WERI-Rb-1 (cell line): ENCODE results near the gene PRPF4.

Experiments used
- DNase-seq: peaks from one replicate; pipeline ENCODE4 v3.0.0-alpha.2; 2020
- H3K27ac ChIP-seq: fragments of 250-450 bp; sonication (Bioruptor Pico); 2 replicates; pipeline ENCODE4 v1.5.1; 2020; ENCODE audit warnings: mild to moderate bottlenecking, moderate library complexity
- H3K27me3 ChIP-seq: fragments of 250-450 bp; sonication (Bioruptor Pico); 2 replicates; pipeline ENCODE4 v1.5.1; 2021; ENCODE audit warnings: mild to moderate bottlenecking, low read depth, moderate library complexity; ENCODE audit not compliant: insufficient read depth, severe bottlenecking
- H3K36me3 ChIP-seq: fragments of 250-450 bp; sonication (Bioruptor Pico); 2 replicates; pipeline ENCODE4 v1.5.1; 2020; ENCODE audit warnings: mild to moderate bottlenecking, moderate library complexity
- H3K4me3 ChIP-seq: 2 replicates; pipeline ENCODE4 v1.5.1; 2011; ENCODE audit warnings: low read depth, mild to moderate bottlenecking, control low read depth, low read length
- H3K9me3 ChIP-seq: fragments of 250-450 bp; sonication (Bioruptor Pico); 2 replicates; pipeline ENCODE4 v1.5.1; 2021; ENCODE audit warnings: mild to moderate bottlenecking, moderate library complexity; ENCODE audit not compliant: severe bottlenecking
- TF ChIP-seq, protein P1 (sequence below): IDR thresholded peaks from 2 replicates; pipeline ENCODE4 v1.5.1; 2011; ENCODE audit warnings: low read depth, mild to moderate bottlenecking, control low read depth, inconsistent platforms, low read length

PRPF4 gene

DNA sequence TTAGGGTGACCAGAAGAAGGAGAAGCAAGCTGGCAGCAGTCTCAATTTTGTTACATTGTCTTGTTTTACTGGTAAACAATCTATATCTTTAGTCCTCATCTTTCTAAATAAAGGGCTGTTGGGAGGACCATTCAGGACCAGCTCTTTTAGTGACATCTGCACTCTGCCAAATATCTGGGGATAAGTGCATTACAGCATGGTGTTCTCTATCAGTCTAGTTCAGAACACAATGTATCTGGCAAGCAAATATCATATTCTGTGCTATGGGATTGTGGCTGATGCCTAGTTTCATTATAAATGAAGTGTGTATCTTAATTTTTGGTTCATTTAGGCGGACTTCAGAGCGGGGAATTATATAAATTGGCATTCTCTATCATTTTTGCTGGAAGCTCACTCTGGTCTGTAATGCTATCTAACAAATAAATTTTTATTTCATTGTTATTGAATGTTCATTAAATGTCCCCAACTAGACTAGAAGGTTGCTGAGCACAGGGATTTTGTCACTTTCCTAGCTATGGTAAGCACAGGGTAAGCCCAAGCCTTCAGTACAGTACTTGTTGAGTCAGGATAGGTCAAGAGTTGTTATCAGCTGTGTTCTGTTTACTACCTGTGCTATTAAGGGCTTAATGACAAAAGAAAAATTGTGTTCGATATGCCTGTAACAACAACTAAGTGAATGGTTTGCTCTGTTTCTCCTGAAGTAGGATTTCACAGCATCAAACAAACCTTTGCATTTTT is 52.8 kb downstream of the PRPF4 start:
- Histone ChIP-seq H3K27ac (no peak overlapping the region), H3K27me3 (no peaks in the 10 kb centered on the region), H3K4me3 (no peak overlapping the region), H3K36me3 (no peaks in the 10 kb centered on the region), H3K9me3 (no peaks in the 10 kb centered on the region)
- TF ChIP-seq, protein P1, sequence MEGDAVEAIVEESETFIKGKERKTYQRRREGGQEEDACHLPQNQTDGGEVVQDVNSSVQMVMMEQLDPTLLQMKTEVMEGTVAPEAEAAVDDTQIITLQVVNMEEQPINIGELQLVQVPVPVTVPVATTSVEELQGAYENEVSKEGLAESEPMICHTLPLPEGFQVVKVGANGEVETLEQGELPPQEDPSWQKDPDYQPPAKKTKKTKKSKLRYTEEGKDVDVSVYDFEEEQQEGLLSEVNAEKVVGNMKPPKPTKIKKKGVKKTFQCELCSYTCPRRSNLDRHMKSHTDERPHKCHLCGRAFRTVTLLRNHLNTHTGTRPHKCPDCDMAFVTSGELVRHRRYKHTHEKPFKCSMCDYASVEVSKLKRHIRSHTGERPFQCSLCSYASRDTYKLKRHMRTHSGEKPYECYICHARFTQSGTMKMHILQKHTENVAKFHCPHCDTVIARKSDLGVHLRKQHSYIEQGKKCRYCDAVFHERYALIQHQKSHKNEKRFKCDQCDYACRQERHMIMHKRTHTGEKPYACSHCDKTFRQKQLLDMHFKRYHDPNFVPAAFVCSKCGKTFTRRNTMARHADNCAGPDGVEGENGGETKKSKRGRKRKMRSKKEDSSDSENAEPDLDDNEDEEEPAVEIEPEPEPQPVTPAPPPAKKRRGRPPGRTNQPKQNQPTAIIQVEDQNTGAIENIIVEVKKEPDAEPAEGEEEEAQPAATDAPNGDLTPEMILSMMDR: no peak
- DNase-seq: no peak

DNA sequence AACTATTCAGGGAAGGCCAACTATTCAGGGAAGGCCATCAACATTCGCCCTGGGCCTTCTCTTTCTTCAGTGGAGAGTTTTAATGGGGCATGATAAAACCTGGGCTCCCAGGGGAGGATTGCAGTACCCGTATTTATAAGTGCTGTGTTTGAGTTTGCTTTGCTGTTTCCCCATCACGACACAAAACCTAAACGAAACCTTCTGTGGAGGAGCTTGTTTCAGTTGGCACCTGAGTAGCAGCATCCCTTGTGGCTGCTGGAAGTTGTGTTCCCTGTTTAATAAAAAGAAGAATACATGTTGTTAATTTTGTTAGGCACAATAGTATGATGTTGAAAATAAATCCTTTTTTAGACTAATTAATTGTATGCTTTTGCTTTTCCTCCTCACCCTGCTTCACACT is 56.3 kb downstream of the PRPF4 start:
- Histone ChIP-seq H3K9me3 (no peaks in the 10 kb centered on the region), H3K36me3 (no peaks in the 10 kb centered on the region), H3K27me3 (no peaks in the 10 kb centered on the region), H3K4me3 (no peak overlapping the region), H3K27ac (no peak overlapping the region)
- TF ChIP-seq, protein P1: no peak
- no peak for DNase-seq

DNA sequence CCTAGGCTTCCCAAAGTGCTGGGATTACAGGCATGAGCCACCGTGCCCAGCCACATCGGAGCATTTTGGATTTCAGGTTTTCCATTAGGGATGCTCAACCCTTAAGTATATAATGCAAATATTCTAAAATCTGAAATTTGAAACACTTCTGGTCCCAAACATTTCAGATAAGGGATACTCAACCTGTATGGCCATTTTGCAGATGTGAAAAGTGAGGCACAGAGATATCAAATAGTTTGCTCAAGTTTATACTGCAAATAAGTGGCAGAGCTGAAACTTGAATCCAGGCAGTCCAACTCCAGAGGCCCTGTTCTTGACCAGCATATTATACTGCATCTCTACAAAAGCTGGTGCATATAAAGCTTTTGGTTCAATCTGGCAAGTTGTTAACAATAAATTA is 62.3 kb downstream of the PRPF4 start:
- no peaks in the 10 kb centered on the region for H3K36me3 ChIP-seq
- no peak overlapping the region for H3K4me3 ChIP-seq
- H3K27ac ChIP-seq: no peak overlapping the region
- DNase-seq: no peak
- TF ChIP-seq, protein P1: no peak
- H3K27me3 ChIP-seq: no peaks in the 10 kb centered on the region
- no peaks in the 10 kb centered on the region for H3K9me3 ChIP-seq

DNA sequence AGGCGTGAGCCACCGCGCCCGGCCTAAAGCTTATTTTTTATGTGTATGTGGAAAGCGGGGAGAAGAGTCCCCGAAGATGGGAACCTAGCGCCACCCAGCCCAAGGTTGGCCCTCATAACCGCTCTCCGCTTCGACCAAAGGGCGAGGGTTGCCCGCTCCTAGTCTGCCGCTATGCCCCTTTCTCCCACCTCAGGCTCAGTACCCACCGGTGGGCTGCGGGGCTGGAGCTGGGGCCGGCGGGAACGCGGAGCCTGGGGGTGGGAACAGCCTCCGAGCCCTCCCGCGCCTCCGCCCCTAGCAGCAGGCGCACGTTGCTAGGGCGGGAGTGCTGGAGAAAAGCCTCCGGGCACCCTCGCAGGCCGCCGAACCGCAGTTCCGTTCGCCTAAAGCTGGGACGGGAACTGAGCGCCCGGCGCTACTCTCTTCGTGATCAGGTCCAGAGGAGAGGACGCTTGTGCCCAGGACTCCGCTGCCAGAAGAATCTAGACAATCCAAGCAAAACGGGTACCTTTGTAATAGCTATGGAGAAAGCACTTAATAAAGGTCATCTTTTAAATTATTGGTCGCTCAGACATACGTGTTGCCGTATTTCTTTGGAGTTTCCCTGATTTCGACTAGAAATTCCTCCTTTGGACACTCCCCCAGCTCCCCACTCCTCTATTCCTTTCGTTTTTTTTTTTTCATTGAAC is 64.7 kb downstream of the PRPF4 start, which contains the start of gene WDR31:
Gene WDR31 (minus strand): TSS at position 265 of the 689 bp plus-strand sequence. CDS start 8,253 bp downstream, outside the sequence.
- Histone ChIP-seq H3K4me3 (peak within 1 kb of the TSS; percentile 86), H3K27ac (peak within 1 kb of the TSS; percentile 83), H3K27me3 (no peaks in the 10 kb centered on the region), H3K36me3 (no peaks in the 10 kb centered on the region), H3K9me3 (peaks cover 2% of the 10 kb centered on the region)
- DNase-seq: peak; percentile 93
- TF ChIP-seq, protein P1: no peak

DNA sequence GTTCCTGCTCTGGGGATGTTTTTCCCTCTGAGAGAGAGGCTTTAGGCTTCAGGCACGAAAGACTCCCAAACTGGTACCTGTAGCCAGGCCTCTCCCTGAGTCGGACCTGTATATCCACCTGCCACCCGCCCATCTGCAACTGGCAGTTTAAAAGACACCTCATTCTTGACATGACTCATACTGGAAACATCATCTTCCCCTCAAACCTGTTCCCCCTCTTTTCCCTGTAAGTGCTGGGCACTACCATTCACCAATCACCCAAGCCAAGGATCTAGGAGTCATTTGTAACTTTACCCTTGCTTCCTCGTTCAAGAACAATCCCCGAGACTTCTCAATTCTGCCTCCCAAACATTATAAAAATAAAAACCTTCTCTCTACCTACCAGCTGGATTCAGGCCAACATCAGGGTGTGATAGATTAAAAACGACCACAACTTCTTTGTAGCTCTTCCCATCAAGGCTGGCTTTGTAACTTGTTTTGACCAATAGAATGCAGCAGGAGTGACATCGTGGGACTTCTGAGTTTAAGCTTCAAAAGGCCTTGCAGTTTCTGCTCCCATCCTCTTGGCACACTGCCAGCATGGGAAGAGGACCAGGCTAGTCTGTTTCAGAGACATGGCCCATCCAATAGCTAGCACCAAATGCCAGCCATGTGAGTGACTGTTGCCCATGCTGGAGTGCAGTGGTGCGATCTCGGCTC is 66.4 kb downstream of the PRPF4 start:
- DNase-seq: no peak
- H3K27me3 ChIP-seq: no peaks in the 10 kb centered on the region
- H3K9me3 ChIP-seq: peaks cover 2% of the 10 kb centered on the region
- TF ChIP-seq, protein P1: no peak
- H3K36me3 ChIP-seq: no peaks in the 10 kb centered on the region
- H3K27ac ChIP-seq: no peak overlapping the region
- no peak overlapping the region for H3K4me3 ChIP-seq
